H1 (cell line): ENCODE data around the gene NRXN3.

Experiments
- TCF12 ChIP-seq: IDR thresholded peaks from 2 replicates; pipeline ENCODE4 v1.6.1; 2011; ENCODE audit warnings: low read depth, mild to moderate bottlenecking, low read length
- TF ChIP-seq, protein P1 (sequence below), 3 experiments: IDR thresholded peaks; 1 replicate in 2 of 3; 2 replicates in 1 of 3; pipeline versions ENCODE4 v1.5.1 to v1.6.1; 2011; ENCODE audit warnings: low read length in 3 of 3, mild to moderate bottlenecking in 3 of 3, inconsistent platforms in 2 of 3, low read depth in 1 of 3, moderate library complexity in 1 of 3; ENCODE audit not compliant: insufficient read depth in 1 of 3; ENCODE audit errors: control extremely low read depth in 1 of 3

DNA sequence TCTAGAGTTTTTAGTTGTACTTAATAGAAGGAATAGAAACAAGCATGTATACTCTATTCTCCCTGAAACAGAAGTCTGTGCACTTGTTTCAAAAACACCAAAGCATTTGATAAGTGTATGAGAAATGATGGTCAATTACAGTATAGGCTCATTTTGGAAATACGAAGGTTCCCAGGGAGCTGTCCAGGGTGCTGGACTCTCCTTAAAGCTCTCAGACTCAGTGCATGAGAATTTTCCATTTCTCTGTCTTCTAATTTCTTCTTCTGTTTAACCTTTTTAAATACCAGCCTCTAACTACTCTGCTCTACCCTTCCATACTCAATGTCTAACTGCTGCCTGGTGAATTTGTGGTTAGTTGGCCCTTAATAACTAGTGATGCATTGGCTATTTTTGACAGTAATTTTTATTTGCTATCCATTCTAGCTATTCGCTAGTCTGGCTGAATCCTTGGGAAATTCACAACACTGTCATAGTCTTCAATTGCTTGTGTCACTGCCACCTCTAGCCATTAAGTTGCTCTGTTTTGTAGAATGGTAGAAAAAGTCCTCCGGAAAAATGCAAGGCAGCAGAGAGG lies 229.2 kb downstream of the NRXN3 start:
- TF ChIP-seq, protein P1, sequence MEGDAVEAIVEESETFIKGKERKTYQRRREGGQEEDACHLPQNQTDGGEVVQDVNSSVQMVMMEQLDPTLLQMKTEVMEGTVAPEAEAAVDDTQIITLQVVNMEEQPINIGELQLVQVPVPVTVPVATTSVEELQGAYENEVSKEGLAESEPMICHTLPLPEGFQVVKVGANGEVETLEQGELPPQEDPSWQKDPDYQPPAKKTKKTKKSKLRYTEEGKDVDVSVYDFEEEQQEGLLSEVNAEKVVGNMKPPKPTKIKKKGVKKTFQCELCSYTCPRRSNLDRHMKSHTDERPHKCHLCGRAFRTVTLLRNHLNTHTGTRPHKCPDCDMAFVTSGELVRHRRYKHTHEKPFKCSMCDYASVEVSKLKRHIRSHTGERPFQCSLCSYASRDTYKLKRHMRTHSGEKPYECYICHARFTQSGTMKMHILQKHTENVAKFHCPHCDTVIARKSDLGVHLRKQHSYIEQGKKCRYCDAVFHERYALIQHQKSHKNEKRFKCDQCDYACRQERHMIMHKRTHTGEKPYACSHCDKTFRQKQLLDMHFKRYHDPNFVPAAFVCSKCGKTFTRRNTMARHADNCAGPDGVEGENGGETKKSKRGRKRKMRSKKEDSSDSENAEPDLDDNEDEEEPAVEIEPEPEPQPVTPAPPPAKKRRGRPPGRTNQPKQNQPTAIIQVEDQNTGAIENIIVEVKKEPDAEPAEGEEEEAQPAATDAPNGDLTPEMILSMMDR (IDR thresholded peaks at IDR 0.05; ENCODE audit: control extremely low read depth in 1 of 3, insufficient read depth in 1 of 3, low read depth in 1 of 3, low read length in 3 of 3): no peak
- TF ChIP-seq TCF12: no peak
